Right ventricle myocardium inferior (tissue), 1 donor: ENCODE results near the gene OR1F1. TPM values are rescaled to one million over a fixed set of nuclear protein-coding genes. Genes with fewer than 3 reads are reported as not detected.
"Not testable (repeated sequence)": the region's sequence is repeated elsewhere in the genome, so short reads cannot be mapped to it uniquely, and the experiment has no call there.

Source experiments
- ATAC-seq: fragments of 200-7000 bp; cut with Tn5 transposase; one replicate; pipeline ENCODE4 v1.9.1; 2020; ENCODE audit warnings: mild to moderate bottlenecking, moderate library complexity
- DNase-seq: peaks from one replicate; pipeline ENCODE4 v3.0.0; 2021; ENCODE audit errors: missing footprints
- intact Hi-C: fragments of 100-400 bp; cut with DNase I; formaldehyde crosslinking; loops from one replicate; pipeline ENCODE4 v1.11.0; 2022
- total RNA-seq: library from RNA; stranded (reverse); fragmentation: NEBNext Ultra II Directional; extraction: Animal tissue kit (Norgen Biotek cat#: 25700); gene quantifications from one replicate; pipeline ENCODE4 v1.2.1, GENCODE V29; 2021
- donor health status: DM: no; HTN: yes; CAD: no; lungs with severe emphysema.

Gene OR1F1
- total RNA-seq, 1 donor from 2014 or later, result not detected

DNA sequence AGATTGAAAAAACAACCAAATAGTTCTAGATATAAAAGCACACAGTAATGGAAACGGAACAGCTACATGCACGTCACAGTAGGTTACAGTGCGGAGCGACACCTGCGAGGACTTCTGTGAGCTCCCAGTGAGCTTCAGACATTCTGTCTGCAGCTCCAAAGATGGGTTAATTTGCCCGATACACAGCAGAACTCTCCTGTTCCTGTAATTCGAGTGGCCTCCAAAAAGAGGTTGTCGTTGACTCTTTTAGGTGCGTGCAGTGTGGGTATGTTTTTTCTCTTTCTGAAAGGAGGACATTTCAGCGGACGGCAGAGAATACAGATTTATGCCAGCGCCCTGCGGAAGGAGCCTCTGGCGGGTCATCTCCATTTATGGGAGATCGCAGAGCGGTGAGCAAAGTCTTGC lies 2.9 kb downstream of the OR1F1 start:
- intact Hi-C loops, result no loop called here
- DNase-seq, result no peak
- no peak for ATAC-seq

DNA sequence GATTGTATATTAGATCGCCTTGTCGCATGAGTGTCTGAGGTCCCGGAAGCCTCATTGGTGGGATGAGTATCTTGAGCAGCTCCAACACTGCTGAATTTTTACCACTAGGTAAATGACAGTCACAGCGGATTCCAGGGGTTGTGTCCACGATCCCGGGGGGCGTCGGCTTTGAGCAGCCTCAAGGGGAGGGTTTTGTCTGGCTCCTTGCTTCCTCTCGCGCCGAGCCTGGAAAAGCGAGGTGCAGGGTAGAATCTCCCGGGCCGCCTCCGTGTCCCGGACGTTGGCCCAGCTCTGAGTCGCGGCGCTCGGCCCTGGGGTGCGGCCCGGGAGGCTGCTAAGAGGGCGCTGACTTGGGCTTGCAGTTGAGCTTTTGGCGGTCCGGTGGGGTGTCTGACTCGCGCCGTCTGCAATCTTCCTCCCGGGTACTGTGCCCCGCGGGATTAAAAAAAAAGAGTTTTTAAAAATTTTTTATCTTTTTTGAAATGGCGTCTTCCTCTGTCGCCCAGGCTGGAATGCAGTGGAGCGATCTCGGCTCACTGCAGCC lies 4.5 kb downstream of the OR1F1 start:
- DNase-seq, result no peak
- no peak for ATAC-seq
- intact Hi-C loops, result no loop called here

DNA sequence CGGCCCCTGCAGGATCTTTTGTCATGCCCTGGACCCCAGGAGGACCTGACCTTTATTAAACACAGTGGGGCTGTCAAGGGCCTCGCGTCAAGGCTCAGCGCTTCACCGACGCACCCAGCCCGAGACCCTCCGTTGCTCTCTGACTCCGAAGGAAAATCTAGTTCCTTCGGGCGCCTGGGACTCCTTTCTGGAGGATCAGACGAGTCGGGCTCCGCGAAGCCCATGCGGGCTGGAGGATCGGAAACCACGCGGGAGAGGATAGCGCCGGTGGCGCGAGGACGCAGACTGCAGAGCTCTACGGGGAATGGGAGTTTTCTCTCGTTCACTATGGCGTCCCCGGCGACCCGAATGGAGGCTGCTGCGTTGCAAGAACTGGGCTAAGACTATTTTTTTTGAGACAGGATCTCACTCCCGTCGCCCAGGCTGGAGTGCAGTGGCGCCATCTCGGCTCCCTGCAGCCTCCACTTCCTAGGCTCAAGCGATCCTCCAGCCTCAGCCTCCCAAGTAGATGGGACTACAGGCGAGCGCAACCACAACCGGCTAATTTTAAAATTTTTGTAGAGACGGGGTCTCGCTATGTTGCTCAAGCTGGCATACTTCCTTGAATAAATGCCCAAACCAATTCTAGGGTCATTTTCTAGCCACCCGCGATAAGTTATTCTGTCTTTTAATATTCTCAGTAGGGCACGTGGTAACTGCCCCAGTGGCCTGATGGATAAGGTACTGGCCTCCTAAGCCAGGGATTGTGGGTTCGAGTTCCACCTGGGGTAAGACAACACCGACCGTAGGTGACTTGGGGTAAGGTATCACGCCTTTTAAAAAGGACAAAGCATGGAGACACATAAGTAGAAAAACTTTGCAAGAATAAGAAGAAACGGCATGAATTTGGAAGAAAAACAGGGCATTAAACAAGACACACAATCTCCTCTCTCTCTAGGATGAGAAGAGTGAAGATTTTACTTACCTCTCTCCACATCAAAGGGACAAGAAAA lies 5.5 kb downstream of the OR1F1 start:
- ATAC-seq (no peak), DNase-seq (no peak)
- intact Hi-C loops, result no loop called here

DNA sequence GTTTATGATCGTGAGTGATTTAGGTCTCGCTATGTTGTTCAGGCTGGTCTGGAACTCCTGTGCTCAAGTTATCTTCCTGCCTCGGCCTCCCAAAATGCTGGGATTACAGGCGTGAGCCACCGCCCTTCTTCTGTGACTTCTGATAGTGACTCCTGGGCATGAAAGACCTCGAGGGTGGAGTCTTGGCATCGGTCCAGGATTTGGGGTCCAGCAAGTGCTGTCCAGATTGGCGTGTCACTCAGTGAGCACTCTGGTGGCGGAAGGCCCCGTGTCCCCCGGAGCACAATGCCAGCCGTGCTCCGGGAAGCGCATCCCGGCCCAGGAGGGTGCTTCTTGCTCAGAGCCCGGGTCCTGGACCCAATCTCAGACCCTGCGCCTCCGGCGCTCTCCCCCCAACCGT lies 6.8 kb downstream of the OR1F1 start:
- ATAC-seq, result no peak
- DNase-seq, result no peak
- intact Hi-C loops, result no loop called here

DNA sequence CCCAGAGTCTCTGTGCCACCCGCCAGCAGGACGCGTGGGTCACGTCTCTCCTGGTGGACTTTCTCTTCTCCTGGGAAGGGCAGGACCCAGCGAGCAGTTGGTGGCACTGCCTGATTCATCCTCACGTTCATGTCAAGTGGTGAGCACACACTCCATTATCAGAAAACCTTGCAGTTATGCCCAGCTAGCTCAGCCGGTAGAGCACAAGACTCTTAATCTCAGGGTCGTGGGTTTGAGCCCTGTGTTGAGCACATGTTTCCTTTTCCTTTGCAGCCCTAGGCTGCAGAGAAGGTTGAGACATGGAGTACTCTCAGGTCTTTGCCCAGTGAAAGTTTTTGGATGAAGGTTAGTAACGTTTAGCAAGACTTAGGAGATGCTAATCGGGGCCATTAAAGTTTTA lies 8.0 kb downstream of the OR1F1 start:
- no peak for ATAC-seq
- intact Hi-C loops, result no loop called here
- DNase-seq, result no peak

DNA sequence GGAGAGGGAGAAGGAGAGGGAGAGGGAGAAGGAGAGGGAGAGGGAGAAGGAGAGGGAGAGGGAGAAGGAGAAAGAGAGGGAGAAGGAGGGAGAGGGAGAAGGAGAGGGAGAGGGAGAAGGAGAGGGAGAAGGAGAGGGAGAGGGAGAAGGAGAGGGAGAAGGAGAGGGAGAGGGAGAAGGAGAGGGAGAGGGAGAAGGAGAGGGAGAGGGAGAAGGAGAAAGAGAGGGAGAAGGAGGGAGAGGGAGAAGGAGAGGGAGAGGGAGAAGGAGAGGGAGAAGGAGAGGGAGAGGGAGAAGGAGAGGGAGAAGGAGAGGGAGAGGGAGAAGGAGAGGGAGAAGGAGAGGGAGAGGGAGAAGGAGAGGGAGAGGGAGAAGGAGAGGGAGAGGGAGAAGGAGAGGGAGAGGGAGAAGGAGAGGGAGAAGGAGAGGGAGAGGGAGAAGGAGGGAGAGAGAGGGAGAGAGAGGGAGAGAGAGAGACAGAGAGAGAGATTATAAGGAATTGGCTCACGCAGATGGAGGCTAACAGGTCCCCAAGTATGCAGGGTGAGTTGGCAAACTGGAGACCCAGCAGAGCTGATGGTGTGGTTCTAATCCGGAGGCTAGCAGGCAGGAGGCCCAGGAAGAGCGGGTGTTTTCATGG lies 9.8 kb downstream of the OR1F1 start:
- DNase-seq, result not testable (repeated sequence)

DNA sequence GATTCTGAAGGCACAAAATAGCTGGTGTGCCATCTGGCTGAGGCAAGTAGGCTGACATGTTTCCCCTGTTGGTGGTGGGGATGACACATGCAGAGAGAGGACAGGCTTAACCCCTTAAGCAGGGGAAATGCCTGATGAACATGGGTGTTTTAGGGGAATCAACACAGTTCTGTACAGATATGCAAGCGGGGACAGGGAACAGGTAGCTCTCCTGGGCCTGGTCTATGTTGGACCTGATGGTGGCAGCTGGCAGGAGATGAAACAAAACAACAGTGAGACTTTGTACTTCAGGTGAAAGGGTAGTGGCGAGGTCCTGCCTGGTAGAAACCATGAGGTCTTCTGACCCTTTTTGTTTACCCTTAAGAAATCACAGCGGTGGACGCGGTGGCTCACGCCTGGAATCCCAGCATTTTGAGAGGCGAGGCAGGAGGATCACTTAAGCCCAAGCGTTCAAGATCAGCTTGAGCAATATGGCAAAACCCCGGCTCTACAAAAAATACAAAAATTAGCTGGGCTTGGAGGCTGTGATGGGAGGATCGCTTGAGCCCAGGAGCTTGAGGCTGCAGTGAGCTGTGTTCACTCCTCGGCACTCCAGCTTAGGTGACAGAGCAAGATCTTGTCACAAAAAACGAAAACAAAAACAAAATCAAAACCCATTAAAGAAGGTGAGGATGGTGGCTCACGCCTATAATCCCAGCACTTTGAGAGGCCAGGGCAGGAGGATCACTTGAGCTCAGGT lies 10.5 kb downstream of the OR1F1 start:
- intact Hi-C loops, result no loop called here
- ATAC-seq, result no peak

More for the DNA sequence above, 9.8 kb downstream of the OR1F1 start:
- intact Hi-C loops, ATAC-seq: not testable (repeated sequence)

DNA sequence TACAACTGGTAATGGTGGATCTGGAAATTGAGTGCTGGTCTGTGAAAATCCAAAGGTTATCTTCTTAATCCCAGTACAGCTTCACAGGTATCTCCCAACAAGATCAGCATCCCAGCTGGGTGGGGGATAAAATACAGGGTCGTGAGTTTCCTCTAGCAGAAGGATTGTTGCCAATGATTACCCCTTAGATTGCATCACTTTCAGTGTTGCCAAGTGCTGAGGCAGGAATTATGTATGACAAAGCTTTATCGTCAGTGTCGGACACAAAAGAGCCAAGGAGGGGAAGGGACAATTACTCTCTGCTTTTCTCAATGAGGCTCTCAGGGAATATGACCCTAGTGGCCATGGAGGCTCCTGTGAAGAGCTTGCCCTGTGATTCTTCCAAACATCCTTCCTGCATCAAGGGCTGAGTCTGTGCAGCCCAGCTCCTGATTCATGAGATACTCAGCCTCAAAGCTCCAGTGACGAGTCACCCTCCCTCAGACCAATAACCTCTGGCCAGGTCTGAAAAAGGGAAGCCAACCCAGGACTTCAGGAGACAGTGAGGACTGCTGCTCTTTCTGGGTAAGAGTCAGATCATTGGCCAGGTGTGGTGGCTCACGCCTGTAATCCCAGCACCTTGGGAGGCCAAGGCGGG lies 15.0 kb downstream of the OR1F1 start:
- DNase-seq, result no peak
- intact Hi-C loops, result no loop called here
- ATAC-seq, result no peak

More for the DNA sequence above, 10.5 kb downstream of the OR1F1 start:
- no peak for DNase-seq

DNA sequence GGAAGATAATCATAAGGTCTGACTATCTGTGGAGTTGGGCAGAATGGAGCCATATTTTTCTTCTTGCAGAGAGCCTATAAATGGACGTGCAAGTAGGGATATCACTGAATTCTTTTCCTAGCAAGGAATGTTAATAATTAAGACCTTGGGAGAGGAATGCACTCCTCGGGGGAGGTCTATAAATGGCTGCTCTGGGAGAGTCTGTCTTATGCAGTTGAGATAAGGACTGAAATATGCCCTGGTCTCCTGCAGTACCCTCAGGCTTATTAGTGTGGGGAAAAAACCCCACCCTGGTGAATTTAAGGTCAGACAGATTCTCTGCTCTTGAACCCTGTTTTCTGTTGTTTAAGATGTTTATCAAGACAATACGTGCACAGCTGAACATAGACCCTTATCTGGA lies 17.9 kb downstream of the OR1F1 start:
- ATAC-seq, DNase-seq, intact Hi-C loops: not testable (repeated sequence)

DNA sequence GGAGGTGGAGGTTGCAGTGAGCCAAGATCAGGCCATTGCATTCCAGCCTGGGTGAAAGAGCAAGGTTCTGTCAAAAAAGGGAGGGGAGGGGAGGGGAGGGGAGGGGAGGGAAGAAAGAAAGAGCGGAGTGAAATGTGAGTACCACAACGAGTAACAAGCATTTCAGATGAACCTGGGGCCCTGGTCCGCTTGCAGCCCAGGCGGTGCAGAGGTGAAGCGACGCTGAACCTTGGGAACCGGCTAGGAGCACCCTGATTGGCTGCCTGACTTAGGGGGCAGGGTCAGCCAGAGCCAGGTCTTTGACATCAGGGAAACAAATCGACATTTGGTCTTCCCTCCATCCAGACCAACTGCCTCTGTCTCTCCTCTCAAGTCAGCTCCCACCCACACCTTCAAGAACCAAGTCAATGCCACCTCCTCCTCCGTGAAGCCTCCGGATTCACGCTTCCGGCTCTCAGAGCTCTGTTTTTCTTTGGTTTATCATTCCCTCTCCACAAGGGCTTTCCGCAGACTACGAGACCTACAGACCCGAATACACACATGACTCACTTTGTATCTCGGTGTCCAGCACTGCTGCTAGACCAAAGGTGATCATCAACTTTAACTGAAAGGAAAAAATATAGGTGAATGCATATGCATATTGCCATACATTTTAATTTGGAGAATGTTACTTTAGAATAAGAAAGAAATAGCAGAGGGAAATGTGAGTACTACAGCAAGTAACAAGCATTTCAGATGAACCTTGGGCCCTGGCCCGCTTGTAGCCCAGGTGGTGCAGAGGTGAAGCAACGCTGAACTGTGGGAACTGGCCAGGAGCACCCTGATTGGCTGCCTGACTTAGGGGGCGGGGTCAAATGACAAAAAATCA lies 19.3 kb downstream of the OR1F1 start:
- ATAC-seq, result no peak
- DNase-seq, result no peak
- intact Hi-C loops, result no loop called here

DNA sequence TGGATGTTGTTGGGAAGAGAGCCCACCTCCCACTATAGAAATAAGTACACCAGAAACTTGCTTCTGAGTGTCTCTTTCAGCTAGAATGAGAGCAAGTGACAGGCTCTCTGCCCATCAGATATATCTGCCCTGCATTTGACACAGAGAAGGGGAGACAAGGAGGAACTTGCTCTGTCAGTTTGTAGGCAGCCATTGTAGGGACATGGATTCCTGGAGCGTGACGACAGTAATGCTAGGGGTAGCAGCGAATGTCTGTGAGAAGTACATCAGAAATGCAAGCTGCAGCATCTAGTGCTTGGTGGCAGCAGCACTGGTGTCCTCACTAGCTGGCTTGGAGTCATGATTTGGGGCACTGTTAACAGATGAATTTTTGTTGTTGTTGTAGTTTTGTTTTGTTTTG lies 24.0 kb downstream of the OR1F1 start:
- DNase-seq (no peak), ATAC-seq (no peak)
- intact Hi-C loops, result no loop called here

DNA sequence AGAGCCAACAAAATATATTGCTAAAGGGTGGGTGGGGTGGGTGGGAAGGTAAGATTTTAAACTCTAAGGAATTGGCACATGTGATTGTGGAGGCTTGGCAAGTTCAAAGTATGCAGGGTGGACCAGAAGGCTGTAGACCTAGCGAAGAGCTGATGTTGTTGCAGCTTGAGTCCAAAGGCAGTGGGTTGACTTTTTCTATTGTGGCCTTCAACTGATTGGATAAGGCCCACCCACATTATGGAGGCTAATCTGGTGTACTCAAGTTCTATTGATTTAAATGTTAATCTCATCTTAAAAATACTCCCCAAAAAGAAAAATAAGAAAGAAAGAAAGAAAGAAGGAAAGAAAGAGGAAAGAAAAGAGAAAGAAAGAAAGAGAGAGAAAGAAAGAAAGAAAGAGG lies 24.6 kb downstream of the OR1F1 start:
- intact Hi-C loops, result no loop called here

DNA sequence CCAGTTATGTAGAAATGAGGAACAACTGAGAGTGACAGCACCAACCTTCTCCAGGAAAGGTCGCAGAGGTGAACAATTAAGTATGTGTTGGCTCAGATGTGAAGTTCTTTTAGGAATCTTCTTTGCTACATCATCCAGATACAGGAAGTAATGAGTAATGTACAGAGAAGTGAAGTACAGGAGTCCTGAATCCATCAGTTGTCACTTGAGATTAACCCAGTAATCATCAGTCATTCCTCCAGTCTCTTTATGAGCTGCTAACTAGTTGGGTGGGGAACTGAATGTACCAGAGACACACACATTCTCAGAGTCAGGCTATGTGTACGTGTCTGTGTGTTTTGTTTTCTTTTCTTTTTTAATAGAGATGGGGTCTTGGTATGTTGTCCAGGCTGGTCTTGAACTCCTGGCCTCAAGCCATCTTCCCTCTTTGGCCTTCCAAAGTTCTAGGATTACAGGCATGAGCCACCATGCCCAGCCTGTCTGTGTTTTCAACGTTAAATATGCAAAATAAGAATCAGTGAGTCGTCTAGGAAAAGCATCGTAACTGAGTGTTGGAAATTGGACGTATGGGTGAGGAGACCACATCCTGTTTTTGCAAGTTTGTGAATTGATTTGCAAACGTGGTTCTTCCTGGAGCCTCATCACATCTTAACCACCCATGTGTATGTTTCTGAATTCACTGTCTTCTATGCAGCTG lies 27.0 kb downstream of the OR1F1 start:
- ATAC-seq, result no peak
- DNase-seq, result no peak

More for the DNA sequence above, 24.6 kb downstream of the OR1F1 start:
- ATAC-seq (no peak), DNase-seq (no peak)

DNA sequence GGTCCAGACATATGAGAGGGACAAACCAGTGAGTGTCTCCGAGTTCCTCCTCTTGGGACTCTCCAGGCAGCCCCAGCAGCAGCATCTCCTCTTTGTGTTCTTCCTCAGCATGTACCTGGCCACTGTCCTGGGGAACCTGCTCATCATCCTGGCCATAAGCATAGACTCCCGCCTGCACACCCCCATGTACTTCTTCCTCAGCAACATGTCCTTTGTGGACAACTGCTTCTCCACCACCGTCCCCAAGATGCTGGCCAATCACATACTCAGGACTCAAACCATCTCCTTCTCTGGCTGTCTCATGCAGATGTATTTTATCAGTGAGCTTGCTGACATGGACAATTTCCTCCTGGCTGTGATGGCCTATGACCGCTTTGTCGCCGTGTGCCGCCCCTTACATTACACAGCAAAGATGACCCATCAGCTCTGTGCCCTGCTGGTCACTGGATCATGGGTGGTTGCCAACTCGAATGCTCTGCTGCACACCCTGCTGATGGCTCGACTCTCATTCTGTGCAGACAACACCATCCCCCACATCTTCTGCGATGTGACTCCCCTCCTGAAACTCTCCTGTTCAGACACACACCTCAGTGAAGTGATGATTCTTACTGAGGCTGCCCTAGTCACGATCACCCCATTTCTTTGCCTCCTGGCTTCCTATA lies 27.7 kb downstream of the OR1F1 start:
- intact Hi-C loops, result no loop called here

More for the DNA sequence above, 27.0 kb downstream of the OR1F1 start:
- intact Hi-C loops, result no loop called here

DNA sequence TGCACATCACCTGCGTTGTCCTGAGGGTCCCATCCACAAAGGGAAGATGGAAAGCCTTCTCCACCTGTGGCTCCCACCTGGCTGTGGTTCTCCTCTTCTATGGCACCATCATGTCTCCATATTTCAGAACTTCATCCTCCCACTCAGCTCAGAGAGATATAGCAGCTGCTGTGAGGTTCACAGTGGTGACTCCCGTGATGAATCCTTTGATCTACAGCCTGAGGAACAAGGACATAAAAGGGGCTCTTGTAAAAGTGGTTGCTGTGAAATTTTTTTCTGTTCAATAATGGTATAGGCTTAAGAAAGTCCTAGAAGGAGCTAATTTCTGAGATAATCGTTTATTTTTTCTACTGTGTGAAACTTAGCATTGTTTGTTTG lies 28.2 kb downstream of the OR1F1 start:
- intact Hi-C loops, result no loop called here
- DNase-seq (no peak), ATAC-seq (no peak)

More for the DNA sequence above, 27.7 kb downstream of the OR1F1 start:
- no peak for DNase-seq
- ATAC-seq, result no peak

DNA sequence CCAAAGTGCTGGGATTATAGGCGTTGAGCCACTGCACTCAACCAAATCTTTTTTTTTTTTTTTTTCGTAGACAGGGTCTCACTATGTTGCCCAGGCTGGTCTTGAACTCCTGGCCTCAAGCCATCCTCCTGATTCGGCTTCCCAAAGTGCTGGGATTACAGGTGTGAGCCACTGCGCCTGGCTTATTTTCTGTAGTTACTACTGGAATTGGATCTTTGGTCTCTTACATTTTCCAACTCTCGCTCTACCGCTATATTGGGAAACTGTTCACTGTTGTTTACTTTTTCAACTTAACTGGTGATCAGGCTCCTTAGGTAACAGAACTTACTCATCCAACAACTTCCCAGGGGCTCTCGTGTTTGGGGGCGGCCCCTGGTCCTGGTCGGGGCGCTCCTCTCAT lies 32.8 kb downstream of the OR1F1 start:
- no peak for DNase-seq
- ATAC-seq, result no peak
- intact Hi-C loops, result no loop called here
